IMR-90 (cell line): Measurements from ENCODE around the gene RPS16. TPM values are rescaled to one million over a fixed set of nuclear protein-coding genes. Genes with fewer than 3 reads are reported as not detected.
"Not testable (repeated sequence)": the region's sequence is repeated elsewhere in the genome, so short reads cannot be mapped to it uniquely, and the experiment has no call there.

ENCODE experiments used
- ATAC-seq: fragments of 200-7000 bp; cut with Tn5 transposase; 2 replicates; pipeline ENCODE4 v1.9.1; 2020; ENCODE audit warnings: low read depth, mild to moderate bottlenecking, moderate library complexity
- BruUV-seq: library from RNA; stranded (reverse); fragments of 400-500 nt; replicated peaks from 2 replicates; lab custom pipeline; 2021; lab: Mats Ljungman, UMichigan
- CTCF ChIA-PET: fragments of 300-600 bp; formaldehyde crosslinking; extraction: SDS; loops from one replicate; lab custom pipeline; 2021; ENCODE audit warnings: antibody characterized with exemption; lab: Yijun Ruan, JAX
- POLR2A ChIA-PET: fragments of 300-600 bp; sonication (Branson Sonifier 250); formaldehyde crosslinking; loops from one replicate; lab custom pipeline; 2022; ENCODE audit warnings: antibody characterized with exemption; ENCODE audit not compliant: unreplicated experiment; lab: Charles Lee
- DNase-seq: peaks from one replicate; pipeline ENCODE4 v3.0.0; 2013
- H2AFZ ChIP-seq: replicated peaks from 2 replicates; pipeline ENCODE3; 2013; ENCODE audit warnings: low read length, mild to moderate bottlenecking; ENCODE audit not compliant: poor library complexity
- H2AK5ac ChIP-seq: 2 replicates; pipeline ENCODE4 v1.6.1; 2013; ENCODE audit warnings: low read depth, low read length, inconsistent platforms
- H2AK9ac ChIP-seq: replicated peaks from 2 replicates; pipeline ENCODE3; 2013; ENCODE audit warnings: mild to moderate bottlenecking, low read depth, low read length, moderate library complexity; ENCODE audit not compliant: poor library complexity
- H2BK120ac ChIP-seq: 2 replicates; pipeline ENCODE4 v1.6.1; 2013; ENCODE audit warnings: low read depth, low read length, inconsistent platforms
- H2BK15ac ChIP-seq: 3 replicates; pipeline ENCODE4 v1.6.1; 2013; ENCODE audit warnings: low read depth, low read length, inconsistent platforms
- H2BK20ac ChIP-seq: 2 replicates; pipeline ENCODE4 v1.6.1; 2013; ENCODE audit warnings: low read depth, mild to moderate bottlenecking, inconsistent platforms, low read length, moderate library complexity
- H2BK5ac ChIP-seq: 2 replicates; pipeline ENCODE4 v1.6.1; 2013; ENCODE audit warnings: mild to moderate bottlenecking, low read depth, low read length, inconsistent platforms; ENCODE audit not compliant: poor library complexity, severe bottlenecking
- H3K14ac ChIP-seq: replicated peaks from 2 replicates; pipeline ENCODE4 v1.6.1; 2013; ENCODE audit warnings: low read depth, low read length, inconsistent platforms
- H3K18ac ChIP-seq: 2 replicates; pipeline ENCODE4 v1.6.1; 2013; ENCODE audit warnings: low read depth, low read length, control low read depth
- H3K23ac ChIP-seq: 2 replicates; pipeline ENCODE4 v1.6.1; 2013; ENCODE audit warnings: low read depth, low read length, inconsistent platforms
- H3K27ac ChIP-seq: 2 replicates; pipeline ENCODE4 v1.5.1; 2013; ENCODE audit warnings: mild to moderate bottlenecking, control low read depth, low read length; ENCODE audit not compliant: insufficient read depth
- H3K27me3 ChIP-seq: 2 replicates; pipeline ENCODE4 v1.6.1; 2013; ENCODE audit warnings: low read length; ENCODE audit not compliant: control insufficient read depth, insufficient read depth
- H3K36me3 ChIP-seq: 2 replicates; pipeline ENCODE4 v1.6.1; 2013; ENCODE audit warnings: low read length, mixed read lengths; ENCODE audit not compliant: control insufficient read depth, insufficient read depth
- H3K4ac ChIP-seq: 2 replicates; pipeline ENCODE4 v1.6.1; 2013; ENCODE audit warnings: low read depth, low read length, inconsistent platforms
- H3K4me1 ChIP-seq: 2 replicates; pipeline ENCODE4 v1.6.1; 2013; ENCODE audit warnings: low read length, mixed read lengths; ENCODE audit not compliant: control insufficient read depth, insufficient read depth
- H3K4me2 ChIP-seq: 2 replicates; pipeline ENCODE4 v1.6.1; 2013; ENCODE audit warnings: low read depth, mild to moderate bottlenecking, control low read depth, low read length, moderate library complexity
- H3K4me3 ChIP-seq: 2 replicates; pipeline ENCODE4 v1.5.1; 2013; ENCODE audit warnings: low read depth, mild to moderate bottlenecking, control low read depth, low read length, moderate library complexity; ENCODE audit not compliant: insufficient read depth
- H3K56ac ChIP-seq: 2 replicates; pipeline ENCODE4 v1.6.1; 2013; ENCODE audit warnings: low read length, inconsistent platforms; ENCODE audit not compliant: insufficient read depth; ENCODE audit errors: extremely low read depth
- H3K79me1 ChIP-seq, 2 experiments: 2 replicates each; pipeline ENCODE4 v1.6.1; 2013; ENCODE audit warnings: low read length in 2 of 2, inconsistent platforms in 1 of 2, low read depth in 1 of 2
- H3K9ac ChIP-seq: 2 replicates; pipeline ENCODE4 v1.6.1; 2013; ENCODE audit warnings: low read depth, low read length, control low read depth
- H3K9me1 ChIP-seq: 2 replicates; pipeline ENCODE4 v1.6.1; 2013; ENCODE audit warnings: low read length, inconsistent platforms; ENCODE audit not compliant: insufficient read depth
- H3K9me3 ChIP-seq: 2 replicates; pipeline ENCODE4 v1.6.1; 2013; ENCODE audit warnings: low read length; ENCODE audit not compliant: control insufficient read depth, insufficient read depth
- H4K20me1 ChIP-seq: 2 replicates; pipeline ENCODE4 v1.6.1; 2013; ENCODE audit warnings: low read length, inconsistent platforms; ENCODE audit not compliant: insufficient read depth
- H4K5ac ChIP-seq: 2 replicates; pipeline ENCODE4 v1.6.1; 2013; ENCODE audit warnings: mild to moderate bottlenecking, low read depth, low read length, control low read depth
- H4K8ac ChIP-seq, 2 experiments: 2 replicates each; pipeline ENCODE4 v1.6.1; 2013; ENCODE audit warnings: low read depth in 2 of 2, low read length in 2 of 2, control low read depth in 1 of 2, inconsistent platforms in 1 of 2
- H4K91ac ChIP-seq: 2 replicates; pipeline ENCODE4 v1.6.1; 2013; ENCODE audit warnings: low read depth, low read length, inconsistent platforms; ENCODE audit not compliant: insufficient read depth
- WGBS, 2 experiments: methylation state at CpG; one replicate each; pipeline versions ENCODE4 v1.1.5 to v1.1.7; 2013; ENCODE audit warnings: missing lambda C conversion rate in 2 of 2; ENCODE audit not compliant: insufficient read length in 1 of 2; ENCODE audit errors: extremely low coverage in 2 of 2; 5-methylcytosine and 5-hydroxymethylcytosine counted together
- dilution Hi-C: fragments of 300-500 bp; cut with HindIII; formaldehyde crosslinking; loops from one replicate; pipeline ENCODE4 v1.14.3; 2018; ENCODE audit warnings: low sequenced_read_pairs; ENCODE audit not compliant: unreplicated experiment
- in situ Hi-C: fragments of 300-500 bp; cut with MboI; formaldehyde crosslinking; loops from 3 replicates; pipeline ENCODE4 v1.14.3; 2019; ENCODE audit warnings: low sequenced_read_pairs, inconsistent platforms, mixed read lengths
- intact Hi-C: fragments of 100-400 bp; cut with micrococcal nuclease; formaldehyde crosslinking; loops from 2 replicates; pipeline ENCODE4 v1.10.0; 2022
- polyA plus RNA-seq, 3 experiments: library from polyadenylated mRNA; depleted of rRNA; stranded (reverse); fragments of >200 nt; gene quantifications; 2 replicates each; pipeline ENCODE4 v1.2.3, GENCODE V29; 2012; ENCODE audit warnings: low replicate concordance in 1 of 3
- total RNA-seq: library from RNA; depleted of rRNA; stranded (reverse); fragments of >200 nt; gene quantifications from 2 replicates; pipeline ENCODE4 v1.2.3, GENCODE V29; 2012

RPS16 gene
- total and polyA plus RNA-seq, 2 of the 4 experiments (the other 2 are of a cell fraction): 320 to 3,500 TPM

- H3K27me3 ChIP-seq, H2AK5ac ChIP-seq, CTCF ChIA-PET, H3K4me1 ChIP-seq, intact Hi-C loops, H3K9me3 ChIP-seq, H2BK5ac ChIP-seq, H4K5ac ChIP-seq, H4K8ac ChIP-seq, H4K91ac ChIP-seq, H2BK20ac ChIP-seq, ATAC-seq, H3K23ac ChIP-seq, H2BK120ac ChIP-seq, BruUV-seq, H3K9ac ChIP-seq, POLR2A ChIA-PET, H3K4me3 ChIP-seq, H3K4me2 ChIP-seq, H3K9me1 ChIP-seq, H3K18ac ChIP-seq, H3K56ac ChIP-seq, H3K27ac ChIP-seq, in situ Hi-C loops, H3K4ac ChIP-seq, DNase-seq, H2AK9ac ChIP-seq, H2AFZ ChIP-seq, dilution Hi-C loops, H3K14ac ChIP-seq, H2BK15ac ChIP-seq: not testable (repeated sequence)
- WGBS, 2 experiments: no CpG with 5 or more reads among the region's 11 CpGs
- peaks cover 24 to 26% of the 10 kb centered on the region in 2 experiments for H3K79me1 ChIP-seq
- peaks cover 11% of the 10 kb centered on the region; the same call in 1 of the 2 replicates for H4K20me1 ChIP-seq
- peaks cover 25% of the 10 kb centered on the region for H3K36me3 ChIP-seq
These were observed 43.6 kb upstream of the RPS16 start for GRCh38 chr19:39479319-39479801.
